NCI-H1417 treated with DMSO at 0.1 percent for 48 hours (cell line): ENCODE data around the gene FADS1.

Source experiments
- DNase-seq: peaks from one replicate; lab custom pipeline; 2025; lab: John Stamatoyannopoulos, UW

FADS1 gene

GRCh38 chr11:61826930-61827570 lies 10.2 kb upstream of the FADS1 start:
- DNase-seq, result peak; percentile 61

GRCh38 chr11:61820174-61820573 lies 3.4 kb upstream of the FADS1 start:
- DNase-seq, result no peak

GRCh38 chr11:61817471-61818202 lies 834 bp upstream of the FADS1 start:
- no peak for DNase-seq

- peak; percentile 12 for DNase-seq
Observed at GRCh38 chr11:61815790-61816735, 740 bp downstream of the FADS1 start.

GRCh38 chr11:61814958-61815789 lies 1.6 kb downstream of the FADS1 start:
- peak; percentile 68 for DNase-seq

GRCh38 chr11:61814247-61814957 lies 2.4 kb downstream of the FADS1 start:
- DNase-seq, result peak; percentile 11

- no peak for DNase-seq
Observed at GRCh38 chr11:61812736-61813411, 3.9 kb downstream of the FADS1 start.

GRCh38 chr11:61811831-61812230 lies 5.0 kb downstream of the FADS1 start:
- DNase-seq, result no peak

- no peak for DNase-seq
Observed at GRCh38 chr11:61810671-61811175, 6.1 kb downstream of the FADS1 start.

- DNase-seq, result no peak
Observed at GRCh38 chr11:61806785-61807184, 10.0 kb downstream of the FADS1 start.

GRCh38 chr11:61805146-61805545 lies 11.7 kb downstream of the FADS1 start:
- no peak for DNase-seq

GRCh38 chr11:61803889-61804647 lies 12.7 kb downstream of the FADS1 start:
- no peak for DNase-seq

- no peak for DNase-seq
Observed at GRCh38 chr11:61802605-61803004, 14.2 kb downstream of the FADS1 start.

- no peak for DNase-seq
Observed at GRCh38 chr11:61800331-61801281, 16.2 kb downstream of the FADS1 start.

GRCh38 chr11:61799665-61800284 lies 17.0 kb downstream of the FADS1 start:
- no peak for DNase-seq

GRCh38 chr11:61797263-61797944 lies 19.4 kb downstream of the FADS1 start:
- peak; percentile 52 for DNase-seq

- no peak for DNase-seq
Observed at GRCh38 chr11:61795876-61796526, 20.8 kb downstream of the FADS1 start.
